DND-41 (cell line): ENCODE data around the gene TPRG1.
A peak's percentile ranks its signal among the peaks of the same experiment; 100 is the strongest.

Experiments
- ATAC-seq: fragments of 200-7000 bp; cut with Tn5 transposase; 3 replicates; pipeline ENCODE4 v1.9.1; 2021; ENCODE audit warnings: low read depth; ENCODE audit not compliant: insufficient read depth
- DNase-seq: peaks from one replicate; pipeline ENCODE4 v3.0.0-alpha.2; 2020
- H2AFZ ChIP-seq: 2 replicates; pipeline ENCODE4 v1.6.0; 2012; ENCODE audit warnings: low read depth, low read length
- H3K27ac ChIP-seq: 2 replicates; pipeline ENCODE4 v1.5.1; 2012; ENCODE audit warnings: low read length, inconsistent platforms
- H3K27me3 ChIP-seq: fragments of 200-600 bp; sonication (generic); 2 replicates; pipeline ENCODE4 v1.6.0; 2012; ENCODE audit warnings: low read length, mild to moderate bottlenecking, inconsistent platforms; ENCODE audit not compliant: insufficient read depth, poor library complexity
- H3K36me3 ChIP-seq: 2 replicates; pipeline ENCODE4 v1.5.1; 2012; ENCODE audit warnings: low read length, inconsistent platforms; ENCODE audit not compliant: insufficient read depth
- H3K4me1 ChIP-seq: 2 replicates; pipeline ENCODE4 v1.5.1; 2012; ENCODE audit warnings: mild to moderate bottlenecking, low read length; ENCODE audit not compliant: insufficient read depth
- H3K4me2 ChIP-seq: 2 replicates; pipeline ENCODE4 v1.6.0; 2012; ENCODE audit warnings: mild to moderate bottlenecking, moderate library complexity, low read length, inconsistent platforms; ENCODE audit not compliant: insufficient read depth
- H3K4me3 ChIP-seq, 2 experiments: fragments of 200-600 bp in 1 of 2; shearing (Covaris generic) in 1 of 2; 2 replicates each; pipeline ENCODE4 v1.5.1; 2012 to 2016; ENCODE audit warnings: inconsistent platforms in 2 of 2, low read length in 2 of 2, mild to moderate bottlenecking in 2 of 2, low read depth in 1 of 2, moderate library complexity in 1 of 2
- H3K79me2 ChIP-seq: 2 replicates; pipeline ENCODE4 v1.6.0; 2012; ENCODE audit warnings: low read length, inconsistent platforms; ENCODE audit not compliant: insufficient read depth
- H3K9ac ChIP-seq: 2 replicates; pipeline ENCODE4 v1.6.0; 2012; ENCODE audit warnings: low read depth, mild to moderate bottlenecking, inconsistent platforms, low read length, moderate library complexity
- H3K9me3 ChIP-seq: 2 replicates; pipeline ENCODE4 v1.5.1; 2012; ENCODE audit warnings: low read length, moderate library complexity, mild to moderate bottlenecking, inconsistent platforms; ENCODE audit not compliant: insufficient read depth, severe bottlenecking
- H4K20me1 ChIP-seq: 2 replicates; pipeline ENCODE4 v1.6.0; 2012; ENCODE audit warnings: low read length; ENCODE audit not compliant: insufficient read depth
- EZH2 ChIP-seq: IDR thresholded peaks from 3 replicates; pipeline ENCODE4 v1.6.1; 2012; ENCODE audit warnings: borderline replicate concordance, low read depth, mild to moderate bottlenecking, moderate library complexity, low read length, inconsistent platforms; ENCODE audit not compliant: severe bottlenecking
- TF ChIP-seq, protein P1 (sequence below): IDR thresholded peaks from 2 replicates; pipeline ENCODE4 v1.5.1; 2012; ENCODE audit warnings: borderline replicate concordance, low read length, moderate library complexity, mild to moderate bottlenecking; ENCODE audit not compliant: poor library complexity, severe bottlenecking; ENCODE audit errors: extremely low read depth

Gene TPRG1

GRCh38 chr3:189146848-189147247 lies 24.9 kb upstream of the TPRG1 start:
- Histone ChIP-seq H3K4me3 (no peak overlapping the region), H3K79me2 (no peaks in the 10 kb centered on the region), H3K9ac (no peak overlapping the region), H3K27me3 (no peaks in the 10 kb centered on the region), H4K20me1 (no peaks in the 10 kb centered on the region), H3K27ac (no peak overlapping the region), H3K4me2 (no peak overlapping the region), H2AFZ (no peak overlapping the region), H3K4me1 (peaks cover 7% of the 10 kb centered on the region), H3K9me3 (no peaks in the 10 kb centered on the region), H3K36me3 (no peaks in the 10 kb centered on the region)
- TF ChIP-seq EZH2 = no peak
- TF ChIP-seq, protein P1, sequence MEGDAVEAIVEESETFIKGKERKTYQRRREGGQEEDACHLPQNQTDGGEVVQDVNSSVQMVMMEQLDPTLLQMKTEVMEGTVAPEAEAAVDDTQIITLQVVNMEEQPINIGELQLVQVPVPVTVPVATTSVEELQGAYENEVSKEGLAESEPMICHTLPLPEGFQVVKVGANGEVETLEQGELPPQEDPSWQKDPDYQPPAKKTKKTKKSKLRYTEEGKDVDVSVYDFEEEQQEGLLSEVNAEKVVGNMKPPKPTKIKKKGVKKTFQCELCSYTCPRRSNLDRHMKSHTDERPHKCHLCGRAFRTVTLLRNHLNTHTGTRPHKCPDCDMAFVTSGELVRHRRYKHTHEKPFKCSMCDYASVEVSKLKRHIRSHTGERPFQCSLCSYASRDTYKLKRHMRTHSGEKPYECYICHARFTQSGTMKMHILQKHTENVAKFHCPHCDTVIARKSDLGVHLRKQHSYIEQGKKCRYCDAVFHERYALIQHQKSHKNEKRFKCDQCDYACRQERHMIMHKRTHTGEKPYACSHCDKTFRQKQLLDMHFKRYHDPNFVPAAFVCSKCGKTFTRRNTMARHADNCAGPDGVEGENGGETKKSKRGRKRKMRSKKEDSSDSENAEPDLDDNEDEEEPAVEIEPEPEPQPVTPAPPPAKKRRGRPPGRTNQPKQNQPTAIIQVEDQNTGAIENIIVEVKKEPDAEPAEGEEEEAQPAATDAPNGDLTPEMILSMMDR = no peak
- ATAC-seq (no peak), DNase-seq (no peak)

DNA sequence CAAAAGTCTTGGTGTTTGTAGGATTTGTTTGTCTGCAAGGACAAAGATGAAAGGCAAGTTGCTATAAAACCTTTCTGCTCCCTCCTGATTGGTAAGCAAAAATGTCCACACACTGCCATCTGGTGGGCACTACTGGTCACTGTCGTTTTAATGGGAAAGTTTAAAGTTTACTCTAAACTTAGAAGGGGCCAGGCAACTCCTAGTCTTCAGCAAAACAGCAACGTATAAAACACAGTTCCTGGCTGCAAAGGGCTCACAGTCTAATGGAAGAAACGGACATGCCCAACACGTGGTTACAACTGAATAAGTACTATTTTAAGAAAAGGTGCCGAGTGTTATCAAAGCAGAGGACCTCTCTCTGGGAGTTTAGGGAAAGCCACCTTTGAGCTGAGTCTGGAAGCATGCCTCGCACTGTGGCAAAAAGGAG lies 23.7 kb upstream of the TPRG1 start:
- Histone ChIP-seq H3K4me3 (no peak overlapping the region), H3K36me3 (no peaks in the 10 kb centered on the region), H3K4me1 (peaks cover 7% of the 10 kb centered on the region), H3K9ac (no peak overlapping the region), H3K27ac (peak overlapping the region; percentile 2; the same call in 1 of the 2 replicates), H3K27me3 (no peaks in the 10 kb centered on the region), H3K9me3 (no peaks in the 10 kb centered on the region), H2AFZ (0 out of 2 replicates have a peak overlapping the region, but pooled peaks have one; percentile 9), H3K79me2 (no peaks in the 10 kb centered on the region), H4K20me1 (no peaks in the 10 kb centered on the region), H3K4me2 (no peak overlapping the region)
- ATAC-seq = peak; percentile 90
- no peak for TF ChIP-seq EZH2
- TF ChIP-seq, protein P1 = peak; percentile 92
- DNase-seq = peak; percentile 79

DNA sequence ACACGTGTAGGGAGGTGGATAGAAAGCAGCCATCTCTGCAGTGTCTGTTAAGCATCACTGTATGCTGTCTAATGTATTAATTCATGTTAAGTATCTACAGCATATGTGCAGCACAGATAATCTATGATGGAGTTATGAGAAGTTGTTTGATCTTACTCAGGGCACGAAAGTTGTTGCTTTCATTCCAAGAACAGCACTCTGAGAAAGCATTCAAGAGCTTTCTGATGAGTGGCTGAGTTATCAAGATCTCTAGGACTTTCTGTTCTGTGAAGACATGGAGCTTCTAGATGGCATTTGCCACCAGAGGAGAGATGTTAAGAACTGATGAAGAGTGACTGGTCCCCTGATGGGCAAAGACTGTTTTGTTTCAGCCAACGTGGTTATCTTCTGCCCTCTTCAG lies 22.6 kb upstream of the TPRG1 start:
- Histone ChIP-seq H3K79me2 (no peaks in the 10 kb centered on the region), H3K9me3 (no peaks in the 10 kb centered on the region), H3K36me3 (no peaks in the 10 kb centered on the region), H3K9ac (no peak overlapping the region), H2AFZ (no peak overlapping the region), H3K27ac (no peak overlapping the region), H3K27me3 (no peaks in the 10 kb centered on the region), H3K4me3 (no peak overlapping the region), H3K4me2 (no peak overlapping the region), H3K4me1 (peaks cover 7% of the 10 kb centered on the region), H4K20me1 (no peaks in the 10 kb centered on the region)
- TF ChIP-seq, protein P1 = no peak
- no peak for TF ChIP-seq EZH2
- no peak for DNase-seq
- ATAC-seq = no peak
